IPS-15b (cell line): Measurements from ENCODE around the gene NBEA.

Source experiments
- H3K27me3 ChIP-seq: one replicate; pipeline ENCODE4 v1.6.1; 2013; ENCODE audit warnings: low read length; ENCODE audit not compliant: control insufficient read depth, insufficient read depth
- H3K36me3 ChIP-seq: one replicate; pipeline ENCODE4 v1.6.1; 2013; ENCODE audit warnings: low read length; ENCODE audit not compliant: control insufficient read depth, insufficient read depth
- H3K4me1 ChIP-seq: one replicate; pipeline ENCODE4 v1.6.1; 2013; ENCODE audit warnings: mild to moderate bottlenecking, low read length; ENCODE audit not compliant: control insufficient read depth, insufficient read depth
- H3K4me3 ChIP-seq: one replicate; pipeline ENCODE4 v1.5.1; 2013; ENCODE audit warnings: low read depth, low read length
- H3K9ac ChIP-seq: one replicate; pipeline ENCODE4 v1.6.1; 2013; ENCODE audit warnings: low read depth, mild to moderate bottlenecking, low read length
- H3K9me3 ChIP-seq: one replicate; pipeline ENCODE4 v1.6.1; 2013; ENCODE audit warnings: mild to moderate bottlenecking, low read length; ENCODE audit not compliant: control insufficient read depth, insufficient read depth

Gene NBEA

DNA sequence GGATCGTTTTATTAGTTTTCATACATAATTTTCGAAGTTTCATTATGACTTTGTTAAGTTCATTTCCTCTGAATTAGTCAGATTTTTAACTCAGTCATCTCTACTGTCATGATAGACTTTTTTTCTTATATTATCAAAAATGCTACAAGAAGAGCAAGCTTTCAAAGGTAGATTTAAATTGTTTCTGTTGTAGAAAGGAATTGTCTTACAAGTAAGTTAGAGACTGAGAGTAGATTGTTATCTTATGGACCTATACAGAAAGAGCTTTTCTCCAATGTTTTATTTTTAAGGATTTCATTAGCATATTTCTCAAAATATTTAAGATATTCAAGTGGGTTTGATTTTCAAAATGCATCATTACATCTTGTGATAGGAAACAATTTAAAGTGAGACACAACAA is 531.7 kb downstream of the NBEA start:
- Histone ChIP-seq H3K9me3 (no peaks in the 10 kb centered on the region), H3K9ac (no peak overlapping the region), H3K36me3 (no peaks in the 10 kb centered on the region), H3K27me3 (peaks cover 95% of the 10 kb centered on the region), H3K4me1 (peaks cover 14% of the 10 kb centered on the region), H3K4me3 (no peak overlapping the region)

DNA sequence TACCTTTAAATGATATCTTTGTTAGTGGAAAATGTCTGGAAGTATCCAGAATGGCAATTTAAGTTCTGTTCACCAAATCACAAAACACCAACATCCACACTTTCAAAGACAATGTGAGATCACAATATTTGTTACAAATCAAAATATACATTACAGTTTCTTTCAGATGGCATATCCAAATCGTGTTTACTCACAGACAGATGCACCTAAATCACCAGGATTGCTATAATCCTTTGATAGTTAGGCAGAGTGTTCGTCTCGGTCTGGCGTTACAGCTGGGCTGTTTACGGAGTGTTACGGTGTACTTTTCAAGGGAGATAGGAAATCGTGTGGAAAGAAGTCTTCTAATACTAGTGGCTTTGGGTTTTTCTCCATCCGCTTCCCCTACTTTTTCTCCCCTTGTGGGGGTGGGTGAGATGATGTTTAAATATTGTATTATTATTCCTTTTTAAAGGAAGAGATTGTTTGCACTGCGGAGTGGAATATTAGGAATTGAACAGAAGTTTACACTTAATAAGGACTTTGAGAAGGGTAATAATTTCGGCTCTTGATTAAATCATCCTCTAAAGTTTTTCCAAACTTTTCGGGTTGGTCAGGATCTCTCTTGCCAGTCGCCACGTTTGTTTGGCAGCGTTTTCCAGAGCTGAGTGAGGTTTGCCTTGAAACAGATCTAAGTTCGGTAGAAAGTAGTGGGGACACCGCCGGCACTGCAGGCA is 532.6 kb downstream of the NBEA start:
- Histone ChIP-seq H3K36me3 (no peaks in the 10 kb centered on the region), H3K4me1 (peaks cover 19% of the 10 kb centered on the region), H3K9ac (no peak overlapping the region), H3K4me3 (peak overlapping the region; percentile 52), H3K27me3 (peaks cover 96% of the 10 kb centered on the region), H3K9me3 (no peaks in the 10 kb centered on the region)

DNA sequence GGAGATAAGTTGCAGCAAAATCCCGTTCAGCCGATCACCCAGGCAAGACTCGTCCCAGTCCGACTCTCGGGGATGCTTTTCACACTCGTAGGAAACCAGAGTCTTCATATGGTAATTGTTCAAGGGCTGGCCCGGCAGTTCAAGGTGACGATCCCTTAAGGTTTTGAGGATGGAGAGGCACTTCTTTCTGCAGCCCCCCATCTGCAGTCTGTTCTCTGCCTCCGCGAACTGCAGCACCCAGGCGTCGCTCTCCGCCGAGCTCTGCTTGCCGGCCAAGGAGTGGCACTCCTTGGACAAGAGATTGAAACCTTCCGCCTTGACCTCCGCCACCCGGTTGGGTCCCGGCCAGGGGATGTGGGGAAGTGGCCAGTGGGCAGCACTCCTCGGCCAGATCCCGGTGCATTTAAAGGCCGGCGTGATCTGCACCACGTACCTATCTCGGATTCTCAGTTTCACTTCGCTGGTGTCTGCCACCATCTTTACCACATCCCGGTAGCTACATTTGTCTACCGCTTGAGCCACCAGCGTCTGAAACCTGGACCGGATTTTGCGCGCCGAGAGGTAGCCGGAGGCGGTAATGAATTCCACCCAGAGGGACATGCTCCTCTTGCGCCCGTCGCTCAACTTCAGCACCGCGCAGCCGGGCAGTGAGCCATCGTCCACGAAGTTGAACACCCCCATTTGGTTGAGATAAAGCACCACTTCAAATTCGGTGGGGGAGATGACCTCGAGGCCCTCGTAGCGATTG is 533.3 kb downstream of the NBEA start:
- Histone ChIP-seq H3K4me3 (peak overlapping the region; percentile 52), H3K27me3 (peaks cover 95% of the 10 kb centered on the region), H3K9me3 (no peaks in the 10 kb centered on the region), H3K9ac (no peak overlapping the region), H3K36me3 (no peaks in the 10 kb centered on the region), H3K4me1 (peaks cover 19% of the 10 kb centered on the region)

DNA sequence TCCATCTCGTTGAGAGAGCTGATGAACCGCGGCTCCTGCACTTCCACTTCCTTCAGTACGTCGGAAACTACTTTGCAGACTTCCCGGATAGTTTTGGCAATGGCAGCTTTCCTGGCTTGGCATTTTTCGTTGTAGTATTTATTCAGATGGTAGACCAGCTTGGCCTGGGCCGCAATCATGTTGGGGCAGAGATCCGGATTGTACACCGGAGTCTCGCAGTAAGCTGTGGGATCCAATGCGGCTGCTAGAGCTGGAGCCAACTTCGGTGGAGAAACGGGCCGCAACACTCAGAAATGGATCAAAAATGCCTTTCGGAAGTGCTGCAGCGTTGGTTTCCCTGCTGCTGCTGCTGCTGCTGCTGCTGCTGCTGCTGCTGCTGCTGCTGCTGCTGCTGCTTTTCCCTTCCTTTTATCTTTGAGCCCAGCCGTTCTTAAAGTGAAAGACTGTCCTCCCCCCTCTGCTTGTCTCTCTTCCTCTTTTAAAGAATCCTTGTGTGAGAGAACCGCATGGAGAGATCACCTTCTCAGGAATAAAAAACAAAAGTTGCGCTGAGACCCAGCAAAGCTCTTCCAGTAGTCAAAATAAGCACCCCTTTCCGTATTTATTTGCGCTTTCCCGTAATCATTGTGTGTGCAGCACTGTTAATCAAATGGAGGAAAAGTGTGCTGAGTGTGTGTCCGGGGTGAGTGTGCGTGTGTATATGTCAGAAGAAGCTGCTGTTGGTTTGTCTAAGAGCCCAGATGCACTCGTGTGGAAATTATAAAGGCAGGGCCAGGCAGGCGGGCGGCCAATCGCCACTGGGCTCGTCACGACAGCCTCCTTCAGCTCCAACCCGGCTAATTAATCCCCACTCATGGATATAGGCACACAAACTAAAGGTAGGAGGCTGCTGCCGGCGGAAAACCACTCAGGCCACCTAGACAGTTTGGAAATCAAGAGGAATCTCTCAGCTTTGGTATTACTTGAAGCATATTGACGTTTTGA is 534.2 kb downstream of the NBEA start, which contains the start of gene MAB21L1:
MAB21L1 (minus strand) TSS at position 730 of the 984 bp plus-strand sequence; CDS start at position 179, 551 bp downstream.
- H3K36me3 ChIP-seq, result no peaks in the 10 kb centered on the region
- no peaks in the 10 kb centered on the region for H3K9me3 ChIP-seq
- peaks cover 88% of the 10 kb centered on the region for H3K27me3 ChIP-seq
- H3K9ac ChIP-seq, result no peak within 1 kb of the TSS
- H3K4me1 ChIP-seq, result peaks cover 19% of the 10 kb centered on the region
- peak within 1 kb of the TSS; percentile 52 for H3K4me3 ChIP-seq

DNA sequence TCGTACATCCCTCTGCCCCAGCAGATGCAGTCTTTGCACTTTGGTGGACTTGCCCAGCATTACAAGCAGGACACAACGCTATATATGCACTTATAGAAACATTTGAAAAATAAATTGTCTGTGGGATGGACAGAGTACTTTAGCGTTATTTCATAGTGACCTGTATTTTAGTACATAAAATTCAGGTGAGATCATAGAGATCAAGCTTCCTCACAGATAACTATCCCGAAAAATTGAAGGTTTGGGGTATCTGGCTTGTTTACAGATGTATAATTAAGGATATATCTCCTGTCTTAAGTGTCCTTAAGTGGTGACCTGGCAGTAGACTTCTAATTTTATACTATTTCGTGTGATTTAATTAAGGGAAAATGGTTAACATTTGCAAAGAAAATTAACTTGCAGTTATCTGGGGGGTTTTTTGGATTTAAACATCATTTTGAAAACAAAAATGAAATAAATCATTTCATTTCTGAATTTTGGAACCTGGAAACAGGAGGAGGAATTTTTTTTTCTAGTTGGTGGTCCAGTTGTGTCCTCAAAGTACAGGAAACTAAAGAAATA is 535.4 kb downstream of the NBEA start:
- no peak overlapping the region for H3K4me3 ChIP-seq
- H3K4me1 ChIP-seq, result peaks cover 19% of the 10 kb centered on the region
- H3K36me3 ChIP-seq, result no peaks in the 10 kb centered on the region
- H3K9ac ChIP-seq, result no peak overlapping the region
- peaks cover 75% of the 10 kb centered on the region for H3K27me3 ChIP-seq
- no peaks in the 10 kb centered on the region for H3K9me3 ChIP-seq

DNA sequence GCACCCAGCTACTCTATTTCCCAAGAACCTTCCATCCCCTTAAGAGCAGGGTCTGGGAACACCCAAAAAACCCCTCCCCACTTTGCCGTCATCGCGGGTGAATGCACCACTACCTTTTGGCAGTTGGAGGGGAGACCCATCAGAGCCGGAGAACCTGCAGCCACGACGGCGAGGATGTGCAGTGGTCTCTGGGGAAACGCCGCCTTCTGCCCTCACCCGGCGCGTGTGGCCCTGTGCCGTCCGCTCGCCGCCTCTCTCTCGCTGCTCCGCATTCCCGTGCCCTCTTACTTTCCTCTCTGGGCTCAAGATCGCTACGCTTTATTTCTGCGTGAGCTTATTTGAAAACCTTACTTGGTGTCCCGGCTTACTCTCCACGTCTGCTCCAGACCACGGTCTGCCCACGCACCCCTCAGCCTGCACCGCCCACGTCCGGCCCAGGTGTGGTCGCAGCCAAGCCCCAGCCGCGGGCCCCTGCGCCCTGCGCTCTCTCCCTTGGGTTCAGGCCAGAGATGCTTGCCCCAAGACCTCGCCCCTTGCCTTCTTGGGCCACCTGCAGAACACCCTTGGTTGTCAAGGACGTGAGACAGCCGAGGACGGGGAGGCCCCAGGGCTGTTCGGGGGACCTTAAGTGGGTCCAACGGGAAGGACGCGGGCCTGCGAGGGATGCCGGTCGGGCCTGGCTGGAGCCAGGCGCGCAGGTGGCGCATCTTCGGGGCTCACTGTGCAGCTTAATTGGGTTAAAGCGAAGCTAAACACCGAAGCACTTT is 536.4 kb downstream of the NBEA start:
- peaks cover 19% of the 10 kb centered on the region for H3K4me1 ChIP-seq
- H3K9ac ChIP-seq, result no peak overlapping the region
- no peaks in the 10 kb centered on the region for H3K9me3 ChIP-seq
- peaks cover 66% of the 10 kb centered on the region for H3K27me3 ChIP-seq
- H3K4me3 ChIP-seq, result peak overlapping the region; percentile 55
- no peaks in the 10 kb centered on the region for H3K36me3 ChIP-seq

DNA sequence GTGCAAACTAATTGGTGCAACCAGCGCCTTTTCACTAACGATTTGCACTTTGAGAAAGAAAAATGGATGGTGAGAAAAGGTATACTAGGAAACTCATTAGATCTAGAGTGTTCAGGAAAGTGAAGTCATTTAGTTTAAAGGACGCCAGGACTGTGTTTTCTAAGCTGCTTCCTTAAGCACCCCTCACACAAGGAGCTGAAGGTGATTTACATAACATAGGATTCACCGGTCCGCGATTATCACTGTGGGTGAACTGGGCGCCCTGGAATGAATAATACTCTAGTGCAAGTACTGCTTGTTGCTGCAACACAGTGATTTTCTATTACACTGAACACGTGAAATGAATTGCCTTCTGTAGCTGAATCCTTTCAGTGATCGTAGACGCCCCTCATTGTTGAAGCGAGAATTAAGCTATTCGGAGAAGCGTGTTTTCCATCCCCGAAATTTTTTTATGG is 537.0 kb downstream of the NBEA start:
- H3K9ac ChIP-seq, result no peak overlapping the region
- peak overlapping the region; percentile 55 for H3K4me3 ChIP-seq
- H3K36me3 ChIP-seq, result no peaks in the 10 kb centered on the region
- peaks cover 19% of the 10 kb centered on the region for H3K4me1 ChIP-seq
- no peaks in the 10 kb centered on the region for H3K9me3 ChIP-seq
- H3K27me3 ChIP-seq, result peaks cover 59% of the 10 kb centered on the region

DNA sequence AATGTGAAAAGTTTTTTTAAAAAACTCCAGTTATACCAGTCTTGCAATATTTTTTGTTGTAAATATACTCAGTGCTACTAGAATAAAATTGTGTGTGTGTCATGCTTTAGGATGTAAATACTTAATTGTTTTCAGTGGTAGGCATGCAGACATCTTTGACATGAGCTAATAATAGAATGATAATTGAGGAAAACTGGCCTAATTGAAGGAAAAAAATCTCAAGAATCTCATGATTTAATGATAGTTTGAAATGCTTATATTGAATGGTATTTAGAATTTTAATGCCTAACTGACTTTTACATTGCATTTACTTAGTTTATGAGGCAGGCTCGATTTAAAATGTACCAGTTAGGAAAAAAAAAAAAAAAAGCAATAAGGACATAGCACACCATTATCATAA is 537.6 kb downstream of the NBEA start:
- H3K9ac ChIP-seq, result no peak overlapping the region
- no peaks in the 10 kb centered on the region for H3K9me3 ChIP-seq
- H3K4me1 ChIP-seq, result peaks cover 15% of the 10 kb centered on the region
- peaks cover 53% of the 10 kb centered on the region for H3K27me3 ChIP-seq
- no peak overlapping the region for H3K4me3 ChIP-seq
- H3K36me3 ChIP-seq, result no peaks in the 10 kb centered on the region

DNA sequence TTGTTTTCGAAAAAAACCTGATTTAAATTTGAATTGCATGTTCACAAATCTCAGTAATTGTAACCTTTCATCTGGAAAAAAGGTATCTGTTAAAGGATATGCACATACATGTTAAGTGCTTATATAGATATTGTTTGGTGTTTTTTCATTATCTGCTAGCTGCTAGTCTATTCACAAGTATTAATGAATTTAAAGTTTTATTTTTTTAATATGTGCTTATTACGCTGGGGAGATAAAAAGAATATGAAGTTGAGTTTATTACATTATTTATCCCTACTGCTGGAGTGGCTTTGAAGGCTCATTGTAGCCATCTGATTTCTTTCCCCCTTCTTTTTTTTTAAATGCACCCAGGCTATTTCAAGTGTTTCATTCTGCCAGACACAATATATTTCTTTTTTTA is 538.3 kb downstream of the NBEA start:
- Histone ChIP-seq H3K4me1 (peaks cover 14% of the 10 kb centered on the region), H3K4me3 (no peak overlapping the region), H3K27me3 (peaks cover 47% of the 10 kb centered on the region), H3K9ac (no peak overlapping the region), H3K36me3 (no peaks in the 10 kb centered on the region), H3K9me3 (no peaks in the 10 kb centered on the region)

DNA sequence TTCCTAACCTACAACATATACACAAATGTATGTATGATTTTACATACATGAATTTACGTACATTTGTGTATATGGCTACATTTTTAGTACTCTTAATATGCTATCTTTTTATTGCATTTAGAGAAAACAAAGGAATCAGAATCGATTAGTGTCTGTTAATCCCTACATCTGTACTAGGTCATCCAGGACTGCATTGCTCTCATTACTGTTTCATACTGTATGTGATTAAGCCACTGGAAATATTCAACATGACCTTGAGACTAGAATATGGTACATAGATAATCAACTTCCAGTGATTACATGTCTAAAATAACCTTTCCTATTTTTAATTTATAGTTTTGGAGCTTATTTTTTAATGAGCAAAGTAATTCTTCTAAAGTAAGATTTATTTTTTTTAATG is 539.7 kb downstream of the NBEA start:
- Histone ChIP-seq H3K9ac (no peak overlapping the region), H3K36me3 (no peaks in the 10 kb centered on the region), H3K4me1 (peaks cover 12% of the 10 kb centered on the region), H3K27me3 (peaks cover 32% of the 10 kb centered on the region), H3K4me3 (no peak overlapping the region), H3K9me3 (no peaks in the 10 kb centered on the region)
